ENCODE data around the gene CCDC183. TPM values are rescaled to one million over a fixed set of nuclear protein-coding genes. Genes with fewer than 3 reads are reported as not detected.

Gene CCDC183
- 0.16 to 0.58 TPM (median 0.23 TPM) in 5 replicates for total RNA-seq (2022; extraction: Qiagen RNA extraction)

GRCh38 chr9:136796238-136796774 is at the start of gene CCDC183:
Gene CCDC183, plus strand, starts transcription at chr9:136796338. Its CDS starts 60 bp downstream, at chr9:136796398.

GRCh38 chr9:136748201-136748600 is 47.9 kb upstream of the CCDC183 start, which contains the start of gene LCN6:
Gene LCN6, minus strand, starts transcription at chr9:136748525. Its CDS starts 42 bp downstream, at chr9:136748483.

GRCh38 chr9:136764301-136764891 is 31.7 kb upstream of the CCDC183 start, which contains the start of gene LCN15:
Gene LCN15, minus strand, starts transcription at chr9:136764518. Its CDS starts 30 bp downstream, at chr9:136764488.

GRCh38 chr9:136790640-136791515 is 5.3 kb upstream of the CCDC183 start, which contains the start of gene TMEM141:
Gene TMEM141, plus strand, starts transcription at chr9:136791344. Its CDS starts 27 bp downstream, at chr9:136791371.

GRCh38 chr9:136807281-136808074 is 11.3 kb downstream of the CCDC183 start, which contains the start of gene RABL6:
Gene RABL6, plus strand, starts transcription at chr9:136807948. Its CDS starts 249 bp downstream, at chr9:136808197.

GRCh38 chr9:136842380-136842948 is 46.3 kb downstream of the CCDC183 start, which contains the start of gene AJM1:
Gene AJM1, plus strand, starts transcription at chr9:136842478. Its CDS starts 1,937 bp downstream, at chr9:136844415.

GRCh38 chr9:136849038-136849959 is 53.2 kb downstream of the CCDC183 start, which contains the start of gene PHPT1:
Gene PHPT1, plus strand, starts transcription at chr9:136849409. Its CDS starts 22 bp downstream, at chr9:136849431.

GRCh38 chr9:136851941-136852663 is 56.0 kb downstream of the CCDC183 start, which contains the start of gene MAMDC4:
Gene MAMDC4, plus strand, starts transcription at chr9:136852346. Its CDS starts 71 bp downstream, at chr9:136852417.

Other genes starting within 250 kb of the CCDC183 start
- gene EGFL7, start 133.4 kb upstream of the CCDC183 start, total RNA-seq (2022; extraction: Qiagen RNA extraction) = 34.8 to 56.2 TPM (median 54.2 TPM) in 5 replicates
- gene AGPAT2, start 108.9 kb upstream of the CCDC183 start, total RNA-seq (2022; extraction: Qiagen RNA extraction) = 68.4 to 107 TPM (median 106 TPM) in 5 replicates
- gene DIPK1B, start 83.8 kb upstream of the CCDC183 start, total RNA-seq (2022; extraction: Qiagen RNA extraction) = 5.8 to 9.8 TPM (median 8.7 TPM) in 5 replicates
- not detected in 5 replicates for gene LCN10, start 53.4 kb upstream of the CCDC183 start, total RNA-seq (2022; extraction: Qiagen RNA extraction)
- not detected in 5 replicates for gene LCN6, start 47.8 kb upstream of the CCDC183 start, total RNA-seq (2022; extraction: Qiagen RNA extraction)
- not detected in 5 replicates for gene LCN8, start 38.1 kb upstream of the CCDC183 start, total RNA-seq (2022; extraction: Qiagen RNA extraction)
- gene LCN15, start 31.8 kb upstream of the CCDC183 start, total RNA-seq (2022; extraction: Qiagen RNA extraction) = not detected in 5 replicates
- gene TMEM141, start 5.0 kb upstream of the CCDC183 start, total RNA-seq (2022; extraction: Qiagen RNA extraction) = 58.1 to 77.3 TPM (median 76.6 TPM) in 5 replicates
- 59.0 to 84.9 TPM (median 81.6 TPM) in 5 replicates for gene RABL6, start 11.6 kb downstream of the CCDC183 start, total RNA-seq (2022; extraction: Qiagen RNA extraction)
- 3.3 to 4.7 TPM (median 4.6 TPM) in 5 replicates for gene AJM1, start 46.1 kb downstream of the CCDC183 start, total RNA-seq (2022; extraction: Qiagen RNA extraction)
- gene PHPT1, start 53.1 kb downstream of the CCDC183 start, total RNA-seq (2022; extraction: Qiagen RNA extraction) = 279 to 323 TPM (median 297 TPM) in 5 replicates
- 1.6 to 5.3 TPM (median 3.7 TPM) in 5 replicates for gene MAMDC4, start 56.0 kb downstream of the CCDC183 start, total RNA-seq (2022; extraction: Qiagen RNA extraction)
- gene EDF1, start 70.0 kb downstream of the CCDC183 start, total RNA-seq (2022; extraction: Qiagen RNA extraction) = 435 to 512 TPM (median 456 TPM) in 5 replicates
- 38.3 to 63.1 TPM (median 52.9 TPM) in 5 replicates for gene TRAF2, start 90.2 kb downstream of the CCDC183 start, total RNA-seq (2022; extraction: Qiagen RNA extraction)
- gene FBXW5, start 148.4 kb downstream of the CCDC183 start, total RNA-seq (2022; extraction: Qiagen RNA extraction) = 62.7 to 103 TPM (median 99.7 TPM) in 5 replicates
- gene C8G, start 148.9 kb downstream of the CCDC183 start, total RNA-seq (2022; extraction: Qiagen RNA extraction) = 0.42 to 3.2 TPM (median 0.76 TPM) in 5 replicates
- gene LCN12, start 155.9 kb downstream of the CCDC183 start, total RNA-seq (2022; extraction: Qiagen RNA extraction) = 1.0 to 1.9 TPM (median 1.3 TPM) in 5 replicates
- 0.44 to 0.61 TPM (median 0.47 TPM) in 4 of 5 replicates, not detected in the other for gene PTGDS, start 181.2 kb downstream of the CCDC183 start, total RNA-seq (2022; extraction: Qiagen RNA extraction)
- 0.07 to 0.24 TPM (median 0.10 TPM) in 5 replicates for gene LCNL1, start 186.7 kb downstream of the CCDC183 start, total RNA-seq (2022; extraction: Qiagen RNA extraction)
- gene PAXX, start 196.1 kb downstream of the CCDC183 start, total RNA-seq (2022; extraction: Qiagen RNA extraction) = 43.1 to 85.2 TPM (median 71.2 TPM) in 5 replicates
- 2.4 to 5.5 TPM (median 4.9 TPM) in 5 replicates for gene CLIC3, start 200.2 kb downstream of the CCDC183 start, total RNA-seq (2022; extraction: Qiagen RNA extraction)
- 19.0 to 29.4 TPM (median 26.7 TPM) in 5 replicates for gene ABCA2, start 231.9 kb downstream of the CCDC183 start, total RNA-seq (2022; extraction: Qiagen RNA extraction)
- 0.05 to 0.07 TPM (median 0.06 TPM) in 4 of 5 replicates, not detected in the other for gene FUT7, start 235.8 kb downstream of the CCDC183 start, total RNA-seq (2022; extraction: Qiagen RNA extraction)
- gene NPDC1, start 249.8 kb downstream of the CCDC183 start, total RNA-seq (2022; extraction: Qiagen RNA extraction) = 40.8 to 96.8 TPM (median 80.5 TPM) in 5 replicates